GM12878 (cell line): ENCODE results near the gene TGM6.

Source experiments
- NR2C2 ChIP-seq: IDR thresholded peaks from 2 replicates; pipeline ENCODE4 v1.6.1; 2011; ENCODE audit warnings: borderline replicate concordance, low read depth; ENCODE audit not compliant: control insufficient read depth, insufficient read length
- POLR2A ChIP-seq: IDR thresholded peaks from 2 replicates; pipeline ENCODE4 v1.6.1; 2011; ENCODE audit warnings: low read depth, mild to moderate bottlenecking, low read length

DNA sequence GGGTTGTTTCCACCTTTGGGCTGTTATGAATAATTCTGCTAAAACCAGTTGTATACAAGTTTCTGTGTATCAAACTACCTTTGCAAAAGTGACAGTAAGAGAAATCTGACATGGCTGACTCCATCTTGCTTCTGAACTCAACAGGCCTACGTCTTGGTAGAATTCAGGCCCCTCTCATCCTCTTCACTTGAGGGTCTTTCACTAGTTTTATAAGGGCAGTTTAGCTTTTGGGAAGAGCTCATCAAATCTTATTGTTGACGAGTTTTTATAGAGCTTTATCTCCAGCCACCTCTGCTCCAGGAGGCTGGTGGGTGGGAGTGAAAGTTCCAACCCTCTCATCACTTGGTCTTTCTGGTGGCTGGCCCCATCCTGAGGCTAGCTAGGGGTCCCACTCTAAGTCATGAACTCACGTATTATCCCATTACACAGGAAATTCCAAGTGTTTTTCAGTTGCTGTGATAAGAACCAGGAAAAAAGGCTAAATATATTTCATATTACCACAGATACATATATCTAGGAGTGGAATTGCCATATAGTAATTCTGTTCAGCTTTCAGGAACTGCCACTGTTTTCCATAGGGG is 78.3 kb downstream of the TGM6 start:
- no peak for TF ChIP-seq NR2C2
- peak; percentile 26; the same call in 1 of the 2 replicates for TF ChIP-seq POLR2A
